Peyer's patch (tissue), 4 donors: ENCODE data around the gene CEP95. TPM values are rescaled to one million over a fixed set of nuclear protein-coding genes. Genes with fewer than 3 reads are reported as not detected.

ENCODE experiments used
- DNase-seq, 3 donors: peaks; one replicate each; pipeline ENCODE4 v3.0.0-alpha.2; 2017 to 2019
- H3K27ac ChIP-seq, 4 donors: fragments of 200-600 bp; sonication (generic); one replicate each; pipeline ENCODE4 v1.5.1; 2016 to 2019
- H3K27me3 ChIP-seq, 2 donors: fragments of 200-600 bp; sonication (generic); one replicate each; pipeline ENCODE4 v1.5.1; 2019
- H3K36me3 ChIP-seq, 3 donors: fragments of 200-600 bp; sonication (generic); one replicate each; pipeline ENCODE4 v1.5.1; 2016 to 2019
- H3K4me1 ChIP-seq, 4 donors: fragments of 200-600 bp; sonication (generic); one replicate each; pipeline ENCODE4 v1.5.1; 2016 to 2019
- H3K4me3 ChIP-seq, 4 donors: fragments of 200-600 bp; sonication (generic); 1 replicate in 3 of 4; 2 replicates in 1 of 4; pipeline ENCODE4 v1.5.1; 2016 to 2019; ENCODE audit warnings: mild to moderate bottlenecking in 1 of 4
- H3K9me3 ChIP-seq, 4 donors: fragments of 200-600 bp; sonication (generic); one replicate each; pipeline ENCODE4 v1.5.1; 2016 to 2019; ENCODE audit warnings: mild to moderate bottlenecking in 1 of 4
- CTCF ChIP-seq, 6 experiments: fragments of 450-650 bp in 4 of 6; fragments of 200-600 bp in 2 of 6; sonication (generic) in 1 of 6; IDR thresholded peaks; one replicate each; pipeline ENCODE4 v1.5.1; 2017 to 2019; ENCODE audit warnings: antibody characterized with exemption in 6 of 6, mild to moderate bottlenecking in 3 of 6, moderate library complexity in 1 of 6
- POLR2A ChIP-seq, 2 donors: fragments of 450-650 bp; IDR thresholded peaks; one replicate each; pipeline ENCODE4 v1.5.1; 2017; ENCODE audit warnings: antibody characterized with exemption in 2 of 2, mild to moderate bottlenecking in 2 of 2, moderate library complexity in 2 of 2
- total RNA-seq, 4 donors: library from RNA; depleted of rRNA; stranded (reverse); fragments of >200 nt; gene quantifications; one replicate each; pipeline ENCODE4 v1.1.0, GENCODE V29; 2016

CEP95 gene
- total RNA-seq, 4 donors from 2014 or later, result 51.1 to 187 (median 79.4) TPM

DNA sequence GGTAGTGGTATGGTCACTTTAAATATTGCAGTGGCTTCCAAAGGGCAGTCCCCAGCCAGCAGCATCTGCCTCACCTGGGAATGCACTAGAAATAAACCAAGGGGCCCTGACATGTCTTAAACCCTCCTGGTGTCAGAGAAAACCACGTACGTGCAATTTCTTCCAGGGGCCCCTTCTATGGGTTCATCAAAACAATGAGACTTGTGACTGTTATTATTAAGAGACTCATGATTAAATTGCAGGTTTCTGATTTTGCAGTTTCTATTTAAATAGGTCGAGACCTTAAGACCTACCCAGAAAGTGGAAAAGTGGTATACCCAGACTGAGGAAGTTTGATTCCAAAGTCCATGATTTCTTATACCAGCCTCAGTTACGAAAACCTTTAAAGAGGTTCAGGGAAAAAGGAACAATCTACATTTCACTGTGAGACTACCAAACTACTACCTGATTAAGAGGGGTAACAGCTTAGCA, 9.2 kb upstream of the CEP95 start:
- no peak for TF ChIP-seq POLR2A (IDR thresholded peaks at IDR 0.05)
- TF ChIP-seq CTCF (IDR thresholded peaks at IDR 0.05), result no peak
- Histone ChIP-seq H3K4me3 (peak overlapping the region; percentile 62 to 90 (median 70)), H3K36me3 (peaks cover 0 to 55% (median 3%) of the 10 kb centered on the region in 3 donors), H3K27ac (peak overlapping the region; percentile 66 to 92 (median 84)), H3K27me3 (no peaks in the 10 kb centered on the region), H3K4me1 (peaks cover 0 to 60% (median 9%) of the 10 kb centered on the region in 4 donors), H3K9me3 (no peaks in the 10 kb centered on the region)
- DNase-seq, result no peak

DNA sequence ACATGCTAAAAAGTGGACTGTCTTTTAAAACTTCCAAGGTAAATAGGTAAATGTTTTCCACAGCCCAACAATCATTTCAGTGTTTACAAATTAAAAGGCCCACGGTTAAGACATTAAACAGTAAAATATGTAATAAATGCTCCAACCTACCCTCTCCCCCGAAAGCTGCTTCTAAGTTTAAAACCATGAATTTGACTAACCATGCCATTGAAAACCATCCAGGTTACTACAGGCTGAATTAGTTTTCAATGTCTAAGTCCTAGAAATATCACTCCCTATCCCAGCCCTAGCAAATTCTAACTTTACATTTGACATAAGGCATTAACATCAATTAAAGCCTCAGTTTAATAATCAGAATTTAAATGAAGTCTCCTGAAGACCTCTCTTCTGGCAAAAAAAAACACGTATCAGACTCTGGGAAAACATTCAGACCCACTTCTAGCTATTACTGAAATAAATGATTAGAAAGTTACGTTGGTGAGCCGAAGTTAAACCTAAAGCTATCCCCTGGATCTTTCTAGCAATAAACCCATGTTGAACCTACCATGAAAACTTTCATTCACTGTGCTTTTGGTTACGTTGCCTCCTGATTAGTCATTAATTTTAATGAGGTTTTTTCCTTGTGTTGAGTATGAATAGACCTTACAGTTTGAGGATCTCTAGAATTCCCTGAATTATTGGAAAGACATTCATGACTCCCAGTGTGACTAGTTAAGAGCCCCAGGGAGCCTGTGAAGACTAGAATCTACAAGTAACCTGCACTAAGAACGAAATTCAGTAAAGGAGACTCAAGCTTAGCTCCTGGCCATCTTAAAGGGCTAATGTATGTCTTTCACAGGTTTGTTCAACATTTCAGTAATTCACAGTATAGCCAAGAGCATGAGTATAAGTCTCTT, 8.2 kb upstream of the CEP95 start:
- H3K27me3 ChIP-seq, result no peaks in the 10 kb centered on the region
- no peak overlapping the region for H3K4me3 ChIP-seq
- peaks cover 0 to 56% (median 5%) of the 10 kb centered on the region in 3 donors for H3K36me3 ChIP-seq
- peak overlapping the region in 1 of 4 donors; percentile 82 for H3K27ac ChIP-seq
- TF ChIP-seq CTCF (IDR thresholded peaks at IDR 0.05) (no peak), POLR2A (IDR thresholded peaks at IDR 0.05) (no peak)
- peaks cover 0 to 70% (median 10%) of the 10 kb centered on the region in 4 donors for H3K4me1 ChIP-seq
- no peak for DNase-seq
- H3K9me3 ChIP-seq, result no peaks in the 10 kb centered on the region

- Histone ChIP-seq H3K27me3 (no peaks in the 10 kb centered on the region), H3K27ac (no peak overlapping the region), H3K36me3 (peaks cover 0 to 67% (median 6%) of the 10 kb centered on the region in 3 donors), H3K9me3 (no peaks in the 10 kb centered on the region), H3K4me1 (peaks cover 0 to 76% (median 8%) of the 10 kb centered on the region in 4 donors), H3K4me3 (no peak overlapping the region)
- no peak for TF ChIP-seq POLR2A (IDR thresholded peaks at IDR 0.05)
- TF ChIP-seq CTCF (IDR thresholded peaks at IDR 0.05), result no peak
- DNase-seq, result no peak
These were observed 6.8 kb upstream of the CEP95 start for GRCh38 chr17:64499805-64500486.

GRCh38 chr17:64500487-64500859, 6.3 kb upstream of the CEP95 start:
- Histone ChIP-seq H3K4me3 (no peak overlapping the region), H3K27ac (no peak overlapping the region), H3K4me1 (peaks cover 0 to 70% (median 6%) of the 10 kb centered on the region in 4 donors), H3K36me3 (peaks cover 0 to 67% (median 6%) of the 10 kb centered on the region in 3 donors), H3K27me3 (no peaks in the 10 kb centered on the region), H3K9me3 (no peaks in the 10 kb centered on the region)
- TF ChIP-seq CTCF (IDR thresholded peaks at IDR 0.05) (no peak), POLR2A (IDR thresholded peaks at IDR 0.05) (no peak)
- no peak for DNase-seq

DNA sequence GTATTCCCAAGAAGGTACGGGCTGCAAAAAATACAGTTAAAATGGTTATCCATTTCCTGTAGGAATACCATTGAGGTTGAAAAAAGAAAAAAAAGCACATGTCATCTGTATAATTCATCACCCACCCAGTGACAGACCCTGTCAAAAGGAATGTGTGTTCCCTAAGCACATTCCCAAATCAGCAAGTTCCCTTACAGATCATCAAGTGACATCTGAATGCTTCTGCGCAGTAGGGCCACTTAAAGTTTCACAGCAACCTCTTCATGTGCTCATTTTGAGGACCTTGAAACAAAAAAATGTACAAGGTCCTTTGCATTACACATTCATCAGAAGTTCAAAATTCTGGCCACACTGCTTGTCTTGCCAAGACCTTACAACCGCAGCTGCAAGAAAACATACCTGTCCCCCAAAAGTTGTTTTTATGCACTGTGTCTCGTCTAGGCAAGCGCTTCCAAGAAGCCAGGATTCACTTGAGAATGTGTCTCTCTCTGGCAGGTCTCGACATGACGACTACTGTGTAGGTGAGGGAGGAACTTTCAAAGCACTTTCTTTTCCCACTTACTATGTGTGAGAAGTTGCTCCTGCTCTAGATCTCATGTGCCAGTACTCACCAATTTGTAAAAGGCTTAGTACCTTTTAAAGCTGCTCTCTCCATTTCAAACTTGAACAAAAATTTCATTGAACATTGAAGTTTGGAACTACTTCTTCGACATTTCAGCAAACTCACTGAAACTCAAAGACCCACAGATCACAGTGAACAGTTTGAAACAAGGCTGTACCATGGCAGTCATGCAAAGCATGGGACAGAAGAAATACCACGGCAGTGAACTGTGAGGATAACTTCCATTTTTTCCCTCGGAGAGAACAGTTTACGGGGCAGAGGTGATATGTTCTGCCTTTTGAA, 5.7 kb upstream of the CEP95 start:
- DNase-seq, result no peak
- Histone ChIP-seq H3K4me3 (no peak overlapping the region), H3K27me3 (no peaks in the 10 kb centered on the region), H3K4me1 (peaks cover 0 to 64% (median 6%) of the 10 kb centered on the region in 4 donors), H3K27ac (no peak overlapping the region), H3K36me3 (peaks cover 0 to 67% (median 6%) of the 10 kb centered on the region in 3 donors), H3K9me3 (no peaks in the 10 kb centered on the region)
- TF ChIP-seq POLR2A (IDR thresholded peaks at IDR 0.05) (no peak), CTCF (IDR thresholded peaks at IDR 0.05) (no peak)
